22Rv1 (cell line): ENCODE data around the gene RBM12.
A peak's percentile ranks its signal among the peaks of the same experiment; 100 is the strongest.
"Not testable (repeated sequence)": the region's sequence is repeated elsewhere in the genome, so short reads cannot be mapped to it uniquely, and the experiment has no call there.

Source experiments
- H3K27ac ChIP-seq: fragments of 450-650 bp; 2 replicates; pipeline ENCODE4 v1.5.1; 2017
- ZFX ChIP-seq: fragments of 450-650 bp; IDR thresholded peaks from 2 replicates; pipeline ENCODE4 v1.6.1; 2017; ENCODE audit warnings: antibody characterized with exemption, borderline replicate concordance
- TF ChIP-seq, protein P1 (sequence below): fragments of 450-650 bp; IDR thresholded peaks from 2 replicates; pipeline ENCODE4 v1.5.1; 2017; ENCODE audit warnings: mild to moderate bottlenecking

The RBM12 gene

GRCh38 chr20:35695245-35695749 lies 30.6 kb upstream of the RBM12 start:
- H3K27ac ChIP-seq = no peak overlapping the region
- no peak for TF ChIP-seq ZFX
- TF ChIP-seq, protein P1, sequence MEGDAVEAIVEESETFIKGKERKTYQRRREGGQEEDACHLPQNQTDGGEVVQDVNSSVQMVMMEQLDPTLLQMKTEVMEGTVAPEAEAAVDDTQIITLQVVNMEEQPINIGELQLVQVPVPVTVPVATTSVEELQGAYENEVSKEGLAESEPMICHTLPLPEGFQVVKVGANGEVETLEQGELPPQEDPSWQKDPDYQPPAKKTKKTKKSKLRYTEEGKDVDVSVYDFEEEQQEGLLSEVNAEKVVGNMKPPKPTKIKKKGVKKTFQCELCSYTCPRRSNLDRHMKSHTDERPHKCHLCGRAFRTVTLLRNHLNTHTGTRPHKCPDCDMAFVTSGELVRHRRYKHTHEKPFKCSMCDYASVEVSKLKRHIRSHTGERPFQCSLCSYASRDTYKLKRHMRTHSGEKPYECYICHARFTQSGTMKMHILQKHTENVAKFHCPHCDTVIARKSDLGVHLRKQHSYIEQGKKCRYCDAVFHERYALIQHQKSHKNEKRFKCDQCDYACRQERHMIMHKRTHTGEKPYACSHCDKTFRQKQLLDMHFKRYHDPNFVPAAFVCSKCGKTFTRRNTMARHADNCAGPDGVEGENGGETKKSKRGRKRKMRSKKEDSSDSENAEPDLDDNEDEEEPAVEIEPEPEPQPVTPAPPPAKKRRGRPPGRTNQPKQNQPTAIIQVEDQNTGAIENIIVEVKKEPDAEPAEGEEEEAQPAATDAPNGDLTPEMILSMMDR = no peak

GRCh38 chr20:35690265-35690664 lies 25.6 kb upstream of the RBM12 start:
- TF ChIP-seq, protein P1 = no peak
- TF ChIP-seq ZFX = no peak
- H3K27ac ChIP-seq = no peak overlapping the region

GRCh38 chr20:35686872-35687271 lies 22.2 kb upstream of the RBM12 start:
- not testable (repeated sequence) for H3K27ac ChIP-seq
- TF ChIP-seq, protein P1 = peak; percentile 28

GRCh38 chr20:35685368-35685767 lies 20.7 kb upstream of the RBM12 start:
- not testable (repeated sequence) for H3K27ac ChIP-seq

DNA sequence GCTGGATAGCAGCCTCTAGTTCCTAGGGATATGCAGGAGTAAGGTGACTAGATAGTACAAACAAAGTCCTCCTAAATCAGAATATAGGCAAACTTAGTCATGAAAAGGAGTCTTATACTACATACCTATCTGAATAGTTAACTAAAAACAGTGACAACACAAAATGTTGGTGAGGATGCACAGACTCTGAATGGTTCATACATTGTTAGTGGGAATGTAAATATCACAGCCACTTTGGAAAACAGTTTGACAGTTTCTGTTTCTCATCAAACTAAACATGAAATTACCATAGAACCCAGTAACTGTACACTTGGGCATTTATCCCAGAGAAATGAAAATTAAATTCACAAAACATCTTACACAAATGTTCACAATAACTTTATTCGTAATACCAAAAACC lies 17.3 kb upstream of the RBM12 start:
- H3K27ac ChIP-seq = no peak overlapping the region
- TF ChIP-seq, protein P1 = no peak
- TF ChIP-seq ZFX = no peak

GRCh38 chr20:35680452-35681183 lies 15.9 kb upstream of the RBM12 start:
- no peak for TF ChIP-seq ZFX
- TF ChIP-seq, protein P1 = no peak
- no peak overlapping the region for H3K27ac ChIP-seq

DNA sequence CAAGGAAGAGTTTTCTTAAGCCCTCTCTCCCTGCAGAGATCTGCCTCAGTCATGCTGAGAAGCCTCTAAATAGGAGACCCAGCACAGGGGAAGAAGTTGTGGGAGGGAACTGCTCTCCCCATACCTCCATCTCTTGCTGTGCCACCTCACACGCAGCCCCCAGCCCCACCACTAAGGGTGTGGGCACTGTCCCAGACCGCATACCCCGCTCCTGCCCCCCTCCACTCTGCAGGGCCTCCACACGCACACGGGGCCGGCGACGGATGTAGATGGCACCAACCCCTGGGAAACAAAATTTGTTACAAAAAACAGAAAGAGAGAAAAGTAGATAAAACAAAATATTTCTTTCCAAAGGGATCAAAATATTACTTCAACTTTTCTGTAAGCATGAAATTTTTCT lies 10.2 kb upstream of the RBM12 start:
- TF ChIP-seq, protein P1 = no peak
- no peak overlapping the region for H3K27ac ChIP-seq

DNA sequence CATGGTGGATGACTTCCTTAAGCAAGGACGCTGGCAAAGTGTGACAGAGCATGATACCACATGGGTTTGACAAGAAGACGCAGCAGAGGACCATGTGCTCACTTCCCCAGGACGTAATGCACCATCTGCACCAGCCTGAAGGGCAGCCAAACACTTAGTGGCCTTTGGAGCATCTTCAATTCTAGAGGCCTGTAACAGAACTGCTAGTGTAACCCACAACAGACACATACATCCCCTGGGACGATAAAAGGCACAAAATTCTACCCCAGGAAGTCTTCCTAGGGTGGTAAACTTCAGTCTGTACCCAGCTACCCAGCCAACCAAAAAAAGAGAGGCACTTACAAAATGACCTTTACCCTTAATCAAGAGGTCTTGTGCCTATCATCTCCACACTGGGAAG lies 9.2 kb upstream of the RBM12 start:
- no peak overlapping the region for H3K27ac ChIP-seq
- TF ChIP-seq ZFX = no peak
- TF ChIP-seq, protein P1 = no peak
